ENCODE data around the gene ACVR2A.

GRCh38 chr2:147843391-147843863 is 1.4 kb upstream of the ACVR2A start:
- TF ChIP-seq CTCF (conservative IDR thresholded peaks at IDR 0.05; ENCODE audit: low read depth, low read length): no peak
- TF ChIP-seq EZH2 (IDR thresholded peaks at IDR 0.05; ENCODE audit: borderline replicate concordance, low read depth, low read length, poor library complexity, severe bottlenecking): no peak

Measured in A673 (cell line).